K562 (cell line): ENCODE measurements around the gene SH2D4B. TPM values are rescaled to one million over a fixed set of nuclear protein-coding genes. Genes with fewer than 3 reads are reported as not detected.
A peak's percentile ranks its signal among the peaks of the same experiment; 100 is the strongest.

Source experiments
- ARNT ChIP-seq, 2 experiments: fragments of 450-650 bp; IDR thresholded peaks; 2 replicates each; pipeline ENCODE4 v1.6.1; 2016; ENCODE audit warnings: mild to moderate bottlenecking in 1 of 2
- BRD4 ChIP-seq: fragments of 200-600 bp; sonication (generic); IDR thresholded peaks from 2 replicates; pipeline ENCODE4 v1.6.1; 2017; ENCODE audit warnings: inconsistent platforms
- CAMTA2 ChIP-seq: fragments of 250-450 bp; sonication (Bioruptor Pico); conservative IDR thresholded peaks from 2 replicates; pipeline ENCODE4 v1.5.1; 2022
- KAT8 ChIP-seq: fragments of 450-650 bp; IDR thresholded peaks from 2 replicates; pipeline ENCODE4 v1.6.1; 2016; ENCODE audit warnings: low read depth, mild to moderate bottlenecking
- NCOA2 ChIP-seq, 2 experiments: fragments of 450-650 bp; IDR thresholded peaks; 2 replicates each; pipeline ENCODE4 v1.6.1; 2018; ENCODE audit warnings: mild to moderate bottlenecking in 2 of 2, moderate library complexity in 1 of 2; ENCODE audit not compliant: partially characterized antibody in 2 of 2
- NFIC ChIP-seq: fragments of 450-650 bp; IDR thresholded peaks from 2 replicates; pipeline ENCODE4 v1.6.1; 2017; ENCODE audit warnings: mild to moderate bottlenecking, inconsistent platforms
- NR4A1 ChIP-seq, 2 experiments: fragments of 250-450 bp in 1 of 2; fragments of 450-650 bp in 1 of 2; sonication (Bioruptor Pico) in 1 of 2; IDR thresholded peaks; 2 replicates each; pipeline versions ENCODE4 v1.4.0 to v1.6.1; 2016 to 2020; ENCODE audit warnings: mild to moderate bottlenecking in 2 of 2, missing compliant biosample characterization in 1 of 2, missing genetic modification characterization in 1 of 2, moderate library complexity in 1 of 2
- PHB2 ChIP-seq: fragments of 450-650 bp; IDR thresholded peaks from 2 replicates; pipeline ENCODE4 v1.6.1; 2017; ENCODE audit warnings: low read depth
- POLR2B ChIP-seq: fragments of 450-650 bp; IDR thresholded peaks from 2 replicates; pipeline ENCODE4 v1.6.1; 2018; ENCODE audit warnings: low read depth; ENCODE audit not compliant: partially characterized antibody
- PYGO2 ChIP-seq: fragments of 450-650 bp; IDR thresholded peaks from 2 replicates; pipeline ENCODE4 v1.6.1; 2016; ENCODE audit warnings: mild to moderate bottlenecking, missing genetic modification characterization, moderate library complexity, missing compliant biosample characterization
- RFX5 ChIP-seq: IDR thresholded peaks from 2 replicates; pipeline ENCODE4 v1.6.1; 2011; ENCODE audit warnings: low read depth, mild to moderate bottlenecking, improper control_type of control experiment, low read length
- SRSF3 ChIP-seq: fragments of 200-400 bp; formaldehyde crosslinking; IDR thresholded peaks from 2 replicates; pipeline ENCODE4 v1.6.1; 2016; ENCODE audit warnings: mild to moderate bottlenecking, low read length, moderate library complexity; ENCODE audit not compliant: insufficient read depth
- ZBTB8A ChIP-seq: fragments of 450-650 bp; IDR thresholded peaks from 2 replicates; pipeline ENCODE4 v1.6.1; 2018; ENCODE audit warnings: mild to moderate bottlenecking, moderate library complexity; ENCODE audit not compliant: partially characterized antibody
- ZNF24 ChIP-seq: fragments of 450-650 bp; IDR thresholded peaks from 2 replicates; pipeline ENCODE4 v1.6.1; 2016
- ZNF717 ChIP-seq: fragments of 250-450 bp; sonication (Bioruptor Pico); IDR thresholded peaks from 2 replicates; pipeline ENCODE4 v1.5.0; 2021
- polyA plus RNA-seq, 8 experiments: library from polyadenylated mRNA; depleted of rRNA in 4 of 8; stranded (reverse) in 5 of 8; unstranded in 3 of 8; fragments of >200 nt; fragmentation: Nextera tagmentation in 2 of 8; fragmentation: Illumina TruSeq in 1 of 8; extraction: Ambion mirVana in 2 of 8; extraction: Trizol in 1 of 8; gene quantifications; 2 replicates each; pipeline versions ENCODE4 v1.2.1 to v1.2.3, GENCODE V29; 2011 to 2014; ENCODE audit warnings: inconsistent platforms in 1 of 8, missing spikeins in 1 of 8
- total RNA-seq, 7 experiments: library from RNA; depleted of rRNA in 6 of 7; stranded (reverse); fragments of >200 nt in 6 of 7; fragmentation: Illumina TruSeq in 2 of 7; extraction: Trizol in 2 of 7; gene quantifications; 2 replicates each; pipeline versions ENCODE4 v1.2.1 to v1.2.3, GENCODE V29; 2011 to 2021; ENCODE audit warnings: low replicate concordance in 1 of 7
- TF ChIP-seq, protein P1 (sequence below): IDR thresholded peaks from 3 replicates; pipeline ENCODE4 v1.6.1; 2011; ENCODE audit warnings: borderline replicate concordance, mild to moderate bottlenecking, moderate library complexity; ENCODE audit not compliant: insufficient read length; ENCODE audit errors: extremely low read depth
- TF ChIP-seq, protein P2 (sequence below), 2 experiments: fragments of 450-650 bp in 1 of 2; sonication (generic) in 1 of 2; formaldehyde crosslinking in 1 of 2; IDR thresholded peaks; 2 replicates each; pipeline versions ENCODE4 v1.7.1 to v1.9.0; 2016 to 2022; ENCODE audit warnings: inconsistent platforms in 1 of 2, mild to moderate bottlenecking in 1 of 2, missing genetic modification reagents in 1 of 2

Gene SH2D4B
- total and polyA plus RNA-seq, 9 of the 15 experiments (the other 6 are each of a cell fraction or from before 2014, with no cell fraction given): 0.03 to 0.14 (median 0.04) TPM; not detected in 4

DNA sequence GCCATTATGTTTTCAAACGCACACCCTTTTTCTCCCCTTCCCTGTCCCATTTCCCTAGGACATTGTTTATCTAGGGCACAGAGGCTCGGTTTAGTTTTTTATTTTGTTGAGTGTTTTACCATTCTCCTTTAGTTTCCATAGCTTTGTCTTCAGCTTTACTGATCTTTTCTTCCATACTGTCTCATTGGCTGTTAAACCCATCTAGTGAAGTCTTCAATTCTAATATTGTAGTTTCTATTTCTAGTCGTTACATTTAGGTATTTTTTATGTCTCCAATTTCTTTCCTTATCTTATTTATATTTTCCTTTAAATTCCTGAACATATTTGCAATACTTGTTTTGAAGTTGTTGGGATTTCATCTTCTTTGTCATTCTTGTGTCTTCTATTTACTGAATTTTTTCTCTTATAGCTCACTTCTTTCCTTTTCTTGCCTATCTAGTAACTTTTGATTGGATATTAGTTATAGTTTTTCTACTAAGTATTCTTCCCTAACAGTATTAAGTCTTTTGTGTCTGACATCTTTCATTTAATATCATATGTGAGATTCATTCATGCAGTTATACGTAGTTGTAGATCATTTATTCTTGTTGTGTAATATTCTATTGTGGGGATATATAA lies 41.0 kb upstream of the SH2D4B start (continued):
- TF ChIP-seq CAMTA2 (CRISPR knock-in tag): no peak
- TF ChIP-seq POLR2B: no peak
- TF ChIP-seq, protein P1, sequence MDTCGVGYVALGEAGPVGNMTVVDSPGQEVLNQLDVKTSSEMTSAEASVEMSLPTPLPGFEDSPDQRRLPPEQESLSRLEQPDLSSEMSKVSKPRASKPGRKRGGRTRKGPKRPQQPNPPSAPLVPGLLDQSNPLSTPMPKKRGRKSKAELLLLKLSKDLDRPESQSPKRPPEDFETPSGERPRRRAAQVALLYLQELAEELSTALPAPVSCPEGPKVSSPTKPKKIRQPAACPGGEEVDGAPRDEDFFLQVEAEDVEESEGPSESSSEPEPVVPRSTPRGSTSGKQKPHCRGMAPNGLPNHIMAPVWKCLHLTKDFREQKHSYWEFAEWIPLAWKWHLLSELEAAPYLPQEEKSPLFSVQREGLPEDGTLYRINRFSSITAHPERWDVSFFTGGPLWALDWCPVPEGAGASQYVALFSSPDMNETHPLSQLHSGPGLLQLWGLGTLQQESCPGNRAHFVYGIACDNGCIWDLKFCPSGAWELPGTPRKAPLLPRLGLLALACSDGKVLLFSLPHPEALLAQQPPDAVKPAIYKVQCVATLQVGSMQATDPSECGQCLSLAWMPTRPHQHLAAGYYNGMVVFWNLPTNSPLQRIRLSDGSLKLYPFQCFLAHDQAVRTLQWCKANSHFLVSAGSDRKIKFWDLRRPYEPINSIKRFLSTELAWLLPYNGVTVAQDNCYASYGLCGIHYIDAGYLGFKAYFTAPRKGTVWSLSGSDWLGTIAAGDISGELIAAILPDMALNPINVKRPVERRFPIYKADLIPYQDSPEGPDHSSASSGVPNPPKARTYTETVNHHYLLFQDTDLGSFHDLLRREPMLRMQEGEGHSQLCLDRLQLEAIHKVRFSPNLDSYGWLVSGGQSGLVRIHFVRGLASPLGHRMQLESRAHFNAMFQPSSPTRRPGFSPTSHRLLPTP: no peak
- TF ChIP-seq PYGO2 (tag): no peak
- no peak for TF ChIP-seq ZNF717 (CRISPR knock-in tag)
- no peak for TF ChIP-seq ZBTB8A
- no peak for TF ChIP-seq NR4A1 (CRISPR knock-in tag; IDR thresholded peaks at IDR 0.05)
- no peak for TF ChIP-seq NR4A1 (tag; IDR thresholded peaks at IDR 0.05)
- no peak for TF ChIP-seq KAT8
- TF ChIP-seq ZNF24: no peak
- TF ChIP-seq ARNT (IDR thresholded peaks at IDR 0.05): peak; percentile 48 to 73; a peak in 1 of 4 replicates
- peak in 1 of 2 experiments; percentile 43 for TF ChIP-seq NCOA2 (IDR thresholded peaks at IDR 0.05; ENCODE audit: partially characterized antibody in 2 of 2)
- TF ChIP-seq RFX5: no peak
- no peak for TF ChIP-seq BRD4
- TF ChIP-seq, protein P2, sequence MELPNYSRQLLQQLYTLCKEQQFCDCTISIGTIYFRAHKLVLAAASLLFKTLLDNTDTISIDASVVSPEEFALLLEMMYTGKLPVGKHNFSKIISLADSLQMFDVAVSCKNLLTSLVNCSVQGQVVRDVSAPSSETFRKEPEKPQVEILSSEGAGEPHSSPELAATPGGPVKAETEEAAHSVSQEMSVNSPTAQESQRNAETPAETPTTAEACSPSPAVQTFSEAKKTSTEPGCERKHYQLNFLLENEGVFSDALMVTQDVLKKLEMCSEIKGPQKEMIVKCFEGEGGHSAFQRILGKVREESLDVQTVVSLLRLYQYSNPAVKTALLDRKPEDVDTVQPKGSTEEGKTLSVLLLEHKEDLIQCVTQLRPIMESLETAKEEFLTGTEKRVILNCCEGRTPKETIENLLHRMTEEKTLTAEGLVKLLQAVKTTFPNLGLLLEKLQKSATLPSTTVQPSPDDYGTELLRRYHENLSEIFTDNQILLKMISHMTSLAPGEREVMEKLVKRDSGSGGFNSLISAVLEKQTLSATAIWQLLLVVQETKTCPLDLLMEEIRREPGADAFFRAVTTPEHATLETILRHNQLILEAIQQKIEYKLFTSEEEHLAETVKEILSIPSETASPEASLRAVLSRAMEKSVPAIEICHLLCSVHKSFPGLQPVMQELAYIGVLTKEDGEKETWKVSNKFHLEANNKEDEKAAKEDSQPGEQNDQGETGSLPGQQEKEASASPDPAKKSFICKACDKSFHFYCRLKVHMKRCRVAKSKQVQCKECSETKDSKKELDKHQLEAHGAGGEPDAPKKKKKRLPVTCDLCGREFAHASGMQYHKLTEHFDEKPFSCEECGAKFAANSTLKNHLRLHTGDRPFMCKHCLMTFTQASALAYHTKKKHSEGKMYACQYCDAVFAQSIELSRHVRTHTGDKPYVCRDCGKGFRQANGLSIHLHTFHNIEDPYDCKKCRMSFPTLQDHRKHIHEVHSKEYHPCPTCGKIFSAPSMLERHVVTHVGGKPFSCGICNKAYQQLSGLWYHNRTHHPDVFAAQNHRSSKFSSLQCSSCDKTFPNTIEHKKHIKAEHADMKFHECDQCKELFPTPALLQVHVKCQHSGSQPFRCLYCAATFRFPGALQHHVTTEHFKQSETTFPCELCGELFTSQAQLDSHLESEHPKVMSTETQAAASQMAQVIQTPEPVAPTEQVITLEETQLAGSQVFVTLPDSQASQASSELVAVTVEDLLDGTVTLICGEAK (IDR thresholded peaks at IDR 0.05): no peak
- TF ChIP-seq, protein P2 (CRISPR knock-in tag; IDR thresholded peaks at IDR 0.05): no peak
- TF ChIP-seq SRSF3: no peak
- 0 out of 2 replicates have a peak, but pooled peaks have one; percentile 33 for TF ChIP-seq PHB2
- TF ChIP-seq NFIC: peak; percentile 21; the same call in 1 of the 2 replicates
